Ovary (tissue), 9 donors: ENCODE results near the gene WNK2. TPM values are rescaled to one million over a fixed set of nuclear protein-coding genes. Genes with fewer than 3 reads are reported as not detected.

Experiments
- DNase-seq, 5 donors: peaks; one replicate each; pipeline ENCODE4 v3.0.0-alpha.2; 2019 to 2020
- H3K27ac ChIP-seq, 2 donors: fragments of 200-600 bp; one replicate each; pipeline versions ENCODE4 v1.5.1 to v1.8.0; 2019 to 2022
- H3K27me3 ChIP-seq: fragments of 200-600 bp; one replicate; pipeline ENCODE4 v1.8.0; 2022
- H3K36me3 ChIP-seq: fragments of 200-600 bp; sonication (generic); one replicate; pipeline ENCODE4 v1.5.1; 2019
- H3K4me1 ChIP-seq: one replicate; pipeline ENCODE4 v1.8.1; 2013; ENCODE audit warnings: mild to moderate bottlenecking, moderate library complexity; ENCODE audit not compliant: insufficient read depth
- H3K4me3 ChIP-seq: fragments of 200-600 bp; sonication (generic); one replicate; pipeline ENCODE4 v1.5.1; 2017
- H3K9me3 ChIP-seq, 2 donors: fragments of 200-600 bp in 1 of 2; sonication (generic) in 1 of 2; one replicate each; pipeline versions ENCODE4 v1.5.1 to v1.8.1; 2013 to 2019; ENCODE audit warnings: mild to moderate bottlenecking in 1 of 2, moderate library complexity in 1 of 2
- CTCF ChIP-seq, 3 donors: fragments of 450-650 bp in 2 of 3; fragments of 200-600 bp in 1 of 3; IDR thresholded peaks; one replicate each; pipeline versions ENCODE4 v1.5.1 to v1.8.0; 2016 to 2022; ENCODE audit warnings: antibody characterized with exemption in 3 of 3, mild to moderate bottlenecking in 1 of 3
- EP300 ChIP-seq: sonication (generic); formaldehyde crosslinking; IDR thresholded peaks from one replicate; pipeline ENCODE4 v1.6.1; 2017; ENCODE audit warnings: antibody characterized with exemption
- POLR2A ChIP-seq: fragments of 450-650 bp; IDR thresholded peaks from one replicate; pipeline ENCODE4 v1.6.1; 2017; ENCODE audit warnings: antibody characterized with exemption, mild to moderate bottlenecking, moderate library complexity
- WGBS, 3 donors: extraction: QIAGEN DNeasy Blood & Tissue Kit in 1 of 3; methylation state at CpG; one replicate each; pipeline versions ENCODE4 v1.1.5 to v1.1.7; 2013 to 2017; 5-methylcytosine and 5-hydroxymethylcytosine counted together
- intact Hi-C, 4 donors: fragments of 100-400 bp; cut with DNase I; formaldehyde crosslinking; loops; one replicate each; pipeline versions ENCODE4 v1.11.0 to v1.15.1; 2022 to 2023
- polyA plus RNA-seq, 2 donors: library from polyadenylated mRNA; stranded (reverse); fragments of 200-250 nt in 1 of 2; fragments of 350-450 nt in 1 of 2; fragmentation: Illumina TruSeq in 1 of 2; extraction: RNeasy Lipid Tissue Mini Kit (QIAGEN cat#74804) in 1 of 2; gene quantifications; one replicate each; pipeline ENCODE4 v1.2.3, GENCODE V29; 2013 to 2014
- total RNA-seq, 7 donors: library from RNA; depleted of rRNA in 2 of 7; stranded (reverse); fragments of >200 nt in 2 of 7; fragmentation: NEBNext Ultra II Directional in 3 of 7; extraction: Animal tissue kit (Norgen Biotek cat#: 25700) in 3 of 7; gene quantifications; one replicate each; pipeline versions ENCODE4 v1.1.0 to v1.2.4, GENCODE V29; 2016 to 2023
- donor health status: DM: no; HTN: no; CAD: no; lungs with moderate emphysema.
- donor health status: DM: no; HTN: no; CAD: no.
- donor health status: Bipolar disorder and iron deficiency.
- donor health status: DM: yes; HTN: yes; CAD: no.
- donor health status: DM: no; HTN: no; CAD: no.
- donor health status: DM: yes; HTN: yes; CAD: no.

Gene WNK2
- total and polyA plus RNA-seq, 9 donors = 0.53 to 24.7 (median 4.4) TPM

GRCh38 chr9:93205045-93205768 lies 21.3 kb downstream of the WNK2 start:
- intact Hi-C loops = no loop called here
- Histone ChIP-seq H3K9me3 (no peaks in the 10 kb centered on the region), H3K27ac (no peak overlapping the region), H3K4me1 (peaks cover 5% of the 10 kb centered on the region), H3K27me3 (no peaks in the 10 kb centered on the region), H3K36me3 (no peaks in the 10 kb centered on the region), H3K4me3 (no peak overlapping the region)
- DNase-seq = peak; percentile 35 to 67 (median 55)
- TF ChIP-seq EP300 = no peak
- 15 to 21% (median 15%) methylated on average over 14 of the region's 14 CpGs for WGBS, 3 donors

GRCh38 chr9:93205896-93206575 lies 22.1 kb downstream of the WNK2 start:
- Histone ChIP-seq H3K4me1 (peaks cover 5% of the 10 kb centered on the region), H3K27ac (no peak overlapping the region), H3K9me3 (no peaks in the 10 kb centered on the region), H3K27me3 (no peaks in the 10 kb centered on the region), H3K4me3 (no peak overlapping the region), H3K36me3 (no peaks in the 10 kb centered on the region)
- intact Hi-C loops = no loop called here
- 78 to 82% (median 78%) methylated on average over 12 of the region's 12 CpGs for WGBS, 3 donors
- TF ChIP-seq EP300 = no peak
- TF ChIP-seq CTCF (IDR thresholded peaks at IDR 0.05) = no peak
- no peak for TF ChIP-seq POLR2A
- DNase-seq = no peak

GRCh38 chr9:93206576-93207155 lies 22.7 kb downstream of the WNK2 start:
- no peak overlapping the region for H3K27ac ChIP-seq
- peaks cover 5% of the 10 kb centered on the region for H3K4me1 ChIP-seq
- TF ChIP-seq CTCF (IDR thresholded peaks at IDR 0.05) (no peak), POLR2A (no peak), EP300 (no peak)
- H3K36me3 ChIP-seq = no peaks in the 10 kb centered on the region
- no peaks in the 10 kb centered on the region for H3K9me3 ChIP-seq
- no peaks in the 10 kb centered on the region for H3K27me3 ChIP-seq
- WGBS, 3 donors = 67 to 73% (median 71%) methylated on average over 7 of the region's 7 CpGs
- no peak for DNase-seq
- intact Hi-C loops = no loop called here
- no peak overlapping the region for H3K4me3 ChIP-seq

GRCh38 chr9:93207326-93207814 lies 23.4 kb downstream of the WNK2 start:
- Histone ChIP-seq H3K27ac (no peak overlapping the region), H3K4me1 (peaks cover 5% of the 10 kb centered on the region), H3K27me3 (no peaks in the 10 kb centered on the region), H3K4me3 (no peak overlapping the region), H3K9me3 (no peaks in the 10 kb centered on the region), H3K36me3 (no peaks in the 10 kb centered on the region)
- intact Hi-C loops = no loop called here
- WGBS, 3 donors = 5 to 9% (median 6%) methylated on average over 9 of the region's 9 CpGs
- no peak for TF ChIP-seq EP300
- TF ChIP-seq POLR2A = no peak
- no peak for TF ChIP-seq CTCF (IDR thresholded peaks at IDR 0.05)
- DNase-seq = peak; percentile 38 to 64 (median 54)
